GM04504 (cell line): ENCODE data around the gene CPEB1.

Experiments used
- DNase-seq: peaks from one replicate; pipeline ENCODE4 v3.0.0-alpha.2; 2012; ENCODE audit warnings: low read depth

The CPEB1 gene

DNA sequence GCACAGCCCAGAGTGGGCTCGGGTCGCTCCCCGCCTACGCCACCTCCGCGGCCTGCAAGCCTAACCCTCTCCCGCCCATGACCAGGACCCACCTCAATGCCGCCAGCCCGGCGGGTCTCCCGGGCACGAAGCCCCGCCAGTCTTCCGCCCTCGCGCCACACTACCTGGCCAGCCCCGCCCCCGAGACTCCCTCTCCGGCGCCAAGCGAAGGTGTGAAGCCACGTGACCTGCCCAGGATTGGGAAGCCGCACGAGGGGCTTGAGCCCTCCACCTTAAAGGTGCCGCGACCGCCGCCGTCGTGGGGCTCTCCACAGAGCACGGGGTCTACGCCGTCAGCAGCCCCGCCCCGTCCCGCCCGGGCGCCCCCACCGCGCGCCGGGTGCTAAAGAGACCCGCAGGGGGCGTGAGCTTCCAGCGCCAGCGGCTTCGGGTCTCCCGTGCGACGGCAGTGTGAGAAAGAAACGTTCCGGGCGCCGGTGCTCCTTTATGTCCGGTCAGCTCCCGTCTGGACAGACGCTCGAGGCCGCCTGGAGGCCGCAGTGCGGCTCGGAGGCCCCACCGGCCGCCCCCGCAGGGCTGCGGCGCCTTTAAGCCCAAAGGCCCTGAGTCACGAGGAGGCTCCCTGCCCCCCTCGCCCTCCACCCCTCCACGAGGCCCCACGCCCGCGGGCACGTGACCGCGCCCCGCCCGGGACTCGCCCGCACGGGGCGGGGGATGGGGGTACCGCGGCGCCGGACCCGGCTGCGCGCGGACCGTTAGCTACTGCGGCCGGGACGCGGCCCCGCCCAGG, at the start of gene CPEB1:
TSS of gene CPEB1 (minus strand) at position 319 of the 790 bp plus-strand sequence. CDS start 18,904 bp downstream, outside the sequence.
- no peak for DNase-seq

DNA sequence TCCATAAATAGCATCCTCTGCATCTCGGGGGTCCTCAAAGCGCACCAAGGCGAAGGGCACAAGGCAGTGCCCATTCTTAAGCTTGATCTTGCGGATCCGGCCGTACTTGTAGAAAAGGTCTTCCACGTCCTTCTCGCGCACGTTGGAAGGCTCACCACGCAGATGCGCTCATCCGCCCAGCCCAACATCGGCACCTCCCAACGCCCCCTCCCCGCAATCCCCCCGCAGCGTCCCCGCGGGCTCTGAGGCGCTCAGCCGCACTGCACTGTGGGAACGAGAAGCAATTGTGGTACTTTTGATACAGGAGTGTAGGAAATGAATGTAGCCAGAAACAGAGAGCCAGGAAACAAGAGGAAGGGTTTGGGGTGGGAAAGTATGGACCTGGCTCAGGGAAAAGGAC, 45.0 kb upstream of the CPEB1 start:
- DNase-seq, result no peak

DNA sequence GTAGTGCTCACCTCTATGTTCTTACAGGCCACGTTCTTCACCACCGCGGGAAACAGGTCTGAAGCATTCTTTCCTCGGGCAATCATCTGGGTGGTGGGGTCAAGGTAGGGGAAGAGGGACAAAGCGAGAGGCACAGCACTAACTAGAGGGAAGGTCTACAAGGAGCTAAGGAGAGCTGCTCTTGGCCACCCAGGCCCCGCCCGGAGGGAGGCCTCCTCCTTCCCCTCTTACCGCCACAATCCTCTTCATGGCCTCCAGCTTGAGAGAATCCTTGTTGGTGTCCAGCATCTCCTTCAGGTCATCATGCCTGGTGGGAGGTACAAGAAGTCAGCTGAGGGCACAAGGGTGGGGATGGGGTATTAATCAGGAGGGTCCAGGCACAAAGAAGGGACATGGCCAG, 42.0 kb upstream of the CPEB1 start:
- no peak for DNase-seq

DNA sequence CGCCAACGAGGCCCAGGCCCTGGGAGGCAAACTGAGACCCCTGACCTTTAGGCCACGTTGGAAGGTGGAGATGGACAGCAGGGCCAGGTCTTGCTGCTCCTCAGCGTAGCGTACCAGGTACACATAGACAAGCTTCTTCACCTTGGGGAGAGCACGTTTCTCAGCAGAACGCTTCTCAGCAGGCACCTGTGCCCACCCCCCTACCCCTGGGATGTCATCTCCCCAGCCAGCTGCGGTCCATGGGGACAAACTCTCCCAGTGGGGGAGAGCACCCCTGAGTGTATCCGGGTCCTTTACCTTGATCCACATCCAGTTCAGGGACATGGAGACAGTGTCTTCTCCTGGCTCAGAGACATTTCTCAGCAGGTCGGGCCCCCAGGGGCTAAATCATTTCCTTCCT, 41.5 kb upstream of the CPEB1 start:
- no peak for DNase-seq

- no peak for DNase-seq
These were observed 34.2 kb upstream of the CPEB1 start for GRCh38 chr15:82681371-82681770.

DNA sequence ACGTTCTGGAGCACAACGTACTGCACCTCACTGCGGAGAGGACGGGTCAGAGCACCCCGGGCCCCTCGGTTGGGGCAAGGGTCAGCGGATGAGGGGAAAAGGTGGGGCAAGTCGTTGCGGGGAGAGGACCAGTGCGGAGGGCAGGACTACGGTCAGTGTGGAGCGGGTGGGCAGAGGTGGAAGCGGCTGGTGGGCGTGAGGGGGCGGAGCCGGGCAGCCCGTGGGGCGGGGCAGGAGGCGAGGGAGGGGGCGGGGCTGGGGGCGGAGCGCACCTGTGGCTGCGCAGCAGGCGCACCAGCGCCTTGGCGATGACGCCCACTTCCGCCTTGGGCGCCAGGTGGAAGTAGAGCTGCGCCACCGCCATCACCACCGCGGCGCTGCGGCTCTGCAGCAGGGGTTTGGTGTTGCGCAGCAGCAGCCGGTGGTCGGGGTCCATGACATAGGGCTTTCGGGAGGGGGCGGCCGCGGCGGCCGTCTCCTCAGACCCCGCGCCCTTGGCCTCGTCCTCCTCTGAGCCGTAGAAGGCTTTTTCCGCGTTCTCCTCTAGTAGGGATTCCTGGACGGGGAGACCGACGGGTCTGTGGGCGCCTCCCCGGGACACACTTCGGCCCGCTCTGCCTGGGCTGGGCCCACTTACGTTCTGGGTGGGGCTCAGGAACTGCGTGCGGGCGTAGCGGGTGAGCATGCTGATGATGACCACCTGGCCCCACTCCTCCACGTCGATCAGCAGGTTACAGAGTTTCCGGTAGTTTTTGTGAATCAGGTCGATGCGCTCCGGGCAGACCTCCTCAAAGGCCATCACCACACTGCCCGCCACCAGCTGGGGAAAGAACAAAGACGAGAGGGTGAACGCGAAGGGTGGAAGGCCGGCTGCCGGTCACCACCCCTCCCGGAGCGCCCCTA, 33.3 kb upstream of the CPEB1 start:
- no peak for DNase-seq

GRCh38 chr15:82679626-82680199, 32.5 kb upstream of the CPEB1 start:
- no peak for DNase-seq

DNA sequence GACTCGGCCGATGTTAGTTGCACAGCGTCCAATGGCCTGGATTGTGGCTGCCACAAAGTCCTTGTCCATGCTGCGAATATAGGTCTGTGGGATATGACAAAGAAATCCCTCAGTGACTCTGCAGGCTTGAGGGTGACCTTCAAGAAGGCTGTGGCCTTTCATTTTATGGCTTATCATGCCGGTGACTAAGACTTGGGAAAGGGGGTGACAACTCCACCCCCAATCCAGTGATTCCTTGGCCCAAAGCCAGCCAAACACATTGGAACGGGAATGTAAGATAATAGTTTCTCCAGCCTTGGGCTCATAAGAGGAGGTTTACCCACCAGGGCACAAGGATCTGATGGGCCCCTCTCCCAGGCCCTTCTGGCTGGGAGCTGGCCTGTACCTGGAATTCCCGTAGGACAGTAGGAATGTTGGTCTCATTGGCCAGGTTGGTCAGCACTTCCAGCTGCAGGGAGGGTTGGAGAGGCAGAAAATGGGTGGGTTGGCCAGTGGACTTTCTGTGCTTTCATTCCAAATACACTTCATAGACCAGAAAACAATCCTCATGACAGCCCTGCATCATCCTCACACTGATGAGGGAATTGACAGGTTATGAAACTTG, 30.7 kb upstream of the CPEB1 start:
- DNase-seq, result no peak

DNA sequence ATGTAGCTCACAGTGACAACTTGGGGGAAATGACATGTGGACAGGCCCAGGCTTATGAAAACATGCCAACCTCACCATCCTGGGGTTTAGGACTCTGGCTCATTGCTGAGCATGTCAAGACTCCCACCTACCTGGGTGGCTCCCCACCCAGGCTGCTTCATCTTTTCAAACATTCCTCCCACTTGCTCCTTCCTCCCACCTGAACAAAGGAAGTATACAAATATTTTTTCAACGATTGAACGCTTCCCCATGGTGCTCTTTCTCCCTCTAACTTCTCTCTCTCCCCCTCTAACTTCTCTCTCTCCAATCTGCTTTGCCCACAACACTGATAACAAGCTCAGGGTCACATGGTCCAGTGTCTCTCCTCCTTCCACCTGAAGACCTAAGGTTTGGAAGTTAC, 27.7 kb upstream of the CPEB1 start:
- no peak for DNase-seq

DNA sequence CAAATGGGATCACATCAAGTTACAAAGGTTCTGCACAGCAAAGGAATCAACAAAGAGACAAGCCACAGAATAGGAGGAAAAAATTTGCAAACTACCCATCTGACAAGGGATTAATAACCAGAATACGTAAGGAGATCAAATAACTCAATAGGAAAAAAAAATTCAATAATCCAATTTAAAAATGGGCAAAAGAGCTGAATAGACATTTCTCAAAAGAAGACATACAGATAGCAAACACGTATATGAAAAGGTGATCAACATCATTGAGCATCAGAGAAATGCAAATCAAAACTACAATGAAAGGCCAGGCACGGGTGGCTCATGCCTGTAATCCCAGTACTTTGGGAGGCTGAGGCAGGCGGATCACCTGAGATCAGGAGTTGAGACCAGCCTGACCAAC, 23.5 kb upstream of the CPEB1 start:
- no peak for DNase-seq

DNA sequence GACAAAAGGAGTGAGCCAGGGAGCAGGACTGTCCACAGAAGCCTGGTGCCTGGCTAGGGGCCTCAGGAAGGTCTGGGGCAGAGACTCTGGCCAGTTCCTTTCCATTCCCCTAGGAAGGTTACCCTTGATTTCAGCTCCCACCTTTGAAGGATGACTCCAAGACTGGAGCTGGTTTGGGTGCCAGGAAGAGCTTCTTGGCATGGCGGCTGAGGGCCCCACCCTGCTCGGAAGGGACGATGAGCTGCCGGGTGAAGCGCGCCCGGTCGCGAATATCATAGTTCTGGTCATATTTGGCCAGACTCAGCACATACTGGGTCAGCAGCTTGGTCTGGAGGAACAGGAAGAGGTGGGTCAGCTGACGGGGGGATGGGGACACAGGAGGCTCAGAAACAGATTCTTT, 19.4 kb upstream of the CPEB1 start:
- DNase-seq, result no peak

GRCh38 chr15:82664021-82664420, 16.9 kb upstream of the CPEB1 start:
- DNase-seq, result no peak

GRCh38 chr15:82663186-82663600, 16.0 kb upstream of the CPEB1 start:
- DNase-seq, result peak; percentile 9

- DNase-seq, result no peak
These were observed 15.5 kb upstream of the CPEB1 start for GRCh38 chr15:82662641-82663040.

- DNase-seq, result no peak
These were observed 13.2 kb upstream of the CPEB1 start for GRCh38 chr15:82660378-82660777.

DNA sequence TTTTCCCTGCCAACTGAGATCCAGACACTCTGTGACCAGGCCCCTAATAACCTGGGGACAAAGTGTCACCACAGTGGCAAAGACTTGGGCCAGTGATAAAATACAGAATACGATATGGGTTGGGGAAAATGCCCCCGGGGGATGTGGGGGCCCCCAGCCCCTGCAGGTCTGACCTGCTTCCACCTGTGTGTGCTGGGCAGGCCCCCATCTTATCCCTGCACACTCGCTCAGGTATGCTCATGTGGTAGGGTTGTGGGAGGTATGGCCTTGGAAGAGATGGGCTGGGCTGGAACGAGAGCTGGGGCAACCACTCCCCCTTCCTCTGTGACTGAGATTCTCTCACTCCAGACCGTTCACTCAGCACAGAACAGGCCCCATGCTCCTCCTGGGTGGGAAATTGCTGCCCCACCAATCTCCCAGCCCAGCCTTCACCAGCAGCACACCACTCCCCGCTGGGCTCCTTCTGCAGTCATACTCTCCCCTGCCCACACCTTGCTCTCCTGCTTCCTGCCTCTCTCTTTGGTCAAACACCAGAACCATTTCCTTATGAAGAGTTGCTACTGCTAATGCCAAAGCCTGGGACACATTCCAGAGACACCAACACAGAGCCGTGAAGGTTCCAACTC, 9.6 kb upstream of the CPEB1 start:
- DNase-seq, result no peak

DNA sequence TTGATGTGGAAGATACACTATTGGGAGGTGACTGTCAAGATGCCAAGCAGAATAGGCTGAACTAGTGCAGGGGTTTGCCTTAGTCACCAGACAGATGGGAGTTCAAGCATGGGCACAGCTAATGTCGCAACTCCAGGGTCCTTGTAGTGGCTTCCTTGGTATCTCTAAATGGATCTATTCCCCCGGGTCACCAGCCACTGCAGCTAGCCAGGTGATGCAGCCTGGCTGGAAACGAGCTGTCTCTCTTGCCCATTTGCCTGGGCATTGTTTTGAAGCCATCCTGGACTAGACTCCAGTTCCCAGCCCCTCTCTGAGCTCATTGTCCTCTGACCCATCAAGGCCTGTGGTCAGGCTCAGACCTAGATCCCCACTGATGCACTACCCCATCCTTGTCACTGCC, 8.4 kb upstream of the CPEB1 start:
- DNase-seq, result no peak

DNA sequence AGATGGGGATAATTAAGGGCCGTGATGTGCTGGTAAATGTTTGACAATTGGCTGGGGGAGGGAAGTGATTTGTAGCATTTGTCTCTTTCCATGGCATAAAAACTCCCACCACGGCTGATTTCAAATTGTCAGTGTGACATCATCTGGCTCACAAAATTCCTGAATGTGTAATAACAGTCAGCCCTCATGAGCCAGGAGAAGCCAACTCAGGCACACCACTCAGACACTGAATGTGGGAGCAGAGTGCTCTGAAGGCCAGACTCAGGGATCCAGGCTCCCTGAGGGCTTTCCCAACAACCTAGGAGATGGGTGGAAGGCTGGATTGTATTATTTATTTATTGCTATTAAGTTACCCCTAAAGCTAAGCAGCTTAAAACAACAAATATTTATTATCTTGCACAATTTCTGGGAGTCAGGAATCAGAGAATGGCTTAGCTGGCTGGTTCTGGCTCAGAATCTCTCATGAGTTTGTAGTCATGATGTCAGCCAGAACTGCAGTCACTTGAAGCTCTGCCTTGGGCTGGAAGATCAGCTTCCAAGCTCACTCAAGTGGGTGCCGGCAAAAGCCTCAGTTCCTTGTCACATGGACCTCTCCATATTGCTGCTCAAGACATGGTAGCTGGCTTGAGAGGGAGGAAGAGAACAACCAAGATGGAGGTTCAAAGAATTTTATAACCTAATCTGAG, 6.5 kb upstream of the CPEB1 start:
- DNase-seq, result no peak

GRCh38 chr15:82651708-82652107, 4.5 kb upstream of the CPEB1 start:
- no peak for DNase-seq

- DNase-seq, result no peak
These were observed 3.0 kb upstream of the CPEB1 start for GRCh38 chr15:82650046-82650670.
